ENCODE results near the gene CNGB1. TPM values are rescaled to one million over a fixed set of nuclear protein-coding genes. Genes with fewer than 3 reads are reported as not detected.
A peak's percentile ranks its signal among the peaks of the same experiment; 100 is the strongest.

CNGB1 gene
- total and polyA plus RNA-seq, 2 of the 13 experiments (the other 11 are each of a cell fraction or from before 2014, with no cell fraction given), result 0.02 to 0.15 TPM

DNA sequence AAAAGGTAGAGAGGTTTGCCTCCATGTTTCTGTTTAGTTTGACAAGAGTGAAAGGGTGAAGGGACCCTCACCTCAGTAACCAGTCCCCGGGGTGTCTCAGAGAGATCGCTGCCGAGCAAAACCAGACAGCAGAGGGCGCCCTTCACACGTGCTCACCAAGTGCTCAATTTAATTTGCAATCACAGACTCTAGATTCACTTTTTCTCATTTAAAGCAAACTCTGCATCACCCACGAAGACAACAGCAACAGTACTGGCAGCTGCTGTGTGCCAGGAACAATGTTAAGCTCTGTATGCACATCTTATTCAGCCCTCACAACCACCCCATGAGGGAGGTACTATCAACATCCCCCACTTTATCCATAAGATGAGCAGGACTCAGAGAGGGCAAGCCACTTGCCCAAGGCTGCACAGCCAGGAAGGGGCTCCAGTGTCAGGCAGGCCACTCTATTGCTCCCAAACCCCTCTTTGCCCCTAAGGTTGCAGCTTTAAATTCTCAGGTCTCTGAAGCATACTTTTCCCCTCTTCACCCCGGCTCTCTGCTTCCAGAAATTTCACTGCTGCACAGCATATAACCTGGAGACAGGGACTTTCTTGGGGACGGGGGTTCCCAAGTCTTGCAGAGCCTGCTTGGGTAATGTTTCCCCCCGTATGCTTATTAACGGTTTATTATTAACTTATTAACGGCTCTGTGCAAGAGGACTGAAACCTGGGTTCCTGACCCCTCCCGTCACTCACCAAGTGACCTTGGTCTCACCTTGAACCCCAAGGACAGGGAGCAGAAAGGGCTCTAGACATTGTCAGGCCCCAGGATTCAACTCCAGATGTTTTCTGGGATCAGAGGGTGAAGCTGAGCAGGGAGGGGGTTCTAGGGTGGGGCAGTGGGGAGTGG, 70.9 kb downstream of the CNGB1 start (continued):
- TF ChIP-seq ZSCAN22 (CRISPR knock-in tag; IDR thresholded peaks at IDR 0.05) (0 out of 2 replicates have a peak, but pooled peaks have one; percentile 28), MAF1 (CRISPR knock-in tag; IDR thresholded peaks at IDR 0.05; ENCODE audit: borderline replicate concordance) (no peak), ZBTB7B (CRISPR knock-in tag; IDR thresholded peaks at IDR 0.05) (peak; percentile 11; the same call in 1 of the 2 replicates), ZNF414 (CRISPR knock-in tag; IDR thresholded peaks at IDR 0.05) (no peak), WIZ (CRISPR knock-in tag; IDR thresholded peaks at IDR 0.05) (no peak), NR2F6 (IDR thresholded peaks at IDR 0.05) (no peak; the same call in 1 of the 2 replicates), NR2F6 (CRISPR knock-in tag; IDR thresholded peaks at IDR 0.05) (0 out of 2 replicates have a peak, but pooled peaks have one; percentile 15), ZNF563 (CRISPR knock-in tag; IDR thresholded peaks at IDR 0.05) (no peak), ZNF335 (CRISPR knock-in tag; IDR thresholded peaks at IDR 0.05) (0 out of 2 replicates have a peak, but pooled peaks have one; percentile 22), POLR2AphosphoS2 (IDR thresholded peaks at IDR 0.05; ENCODE audit: low read depth, low read length) (no peak), TFDP2 (CRISPR knock-in tag; IDR thresholded peaks at IDR 0.05) (no peak), ZNF788 (CRISPR knock-in tag; IDR thresholded peaks at IDR 0.05; ENCODE audit: borderline replicate concordance) (peak; percentile 38; the same call in 1 of the 2 replicates), FOXM1 (CRISPR knock-in tag; IDR thresholded peaks at IDR 0.05) (no peak), BCL6 (CRISPR knock-in tag; IDR thresholded peaks at IDR 0.05) (0 out of 2 replicates have a peak, but pooled peaks have one; percentile 17), ZNF703 (CRISPR knock-in tag; IDR thresholded peaks at IDR 0.05; ENCODE audit: borderline replicate concordance) (peak; percentile 19; the same call in 1 of the 2 replicates), ZNF337 (CRISPR knock-in tag; IDR thresholded peaks at IDR 0.05; ENCODE audit: borderline replicate concordance, low read depth) (no peak), ZNF577 (CRISPR knock-in tag; IDR thresholded peaks at IDR 0.05; ENCODE audit: borderline replicate concordance, low read depth) (no peak), ZFP91 (CRISPR knock-in tag; IDR thresholded peaks at IDR 0.05; ENCODE audit: borderline replicate concordance) (peak; percentile 89), BHLHE40 (IDR thresholded peaks at IDR 0.05; ENCODE audit: low read length) (peak; percentile 87)
- TF ChIP-seq, protein P1, sequence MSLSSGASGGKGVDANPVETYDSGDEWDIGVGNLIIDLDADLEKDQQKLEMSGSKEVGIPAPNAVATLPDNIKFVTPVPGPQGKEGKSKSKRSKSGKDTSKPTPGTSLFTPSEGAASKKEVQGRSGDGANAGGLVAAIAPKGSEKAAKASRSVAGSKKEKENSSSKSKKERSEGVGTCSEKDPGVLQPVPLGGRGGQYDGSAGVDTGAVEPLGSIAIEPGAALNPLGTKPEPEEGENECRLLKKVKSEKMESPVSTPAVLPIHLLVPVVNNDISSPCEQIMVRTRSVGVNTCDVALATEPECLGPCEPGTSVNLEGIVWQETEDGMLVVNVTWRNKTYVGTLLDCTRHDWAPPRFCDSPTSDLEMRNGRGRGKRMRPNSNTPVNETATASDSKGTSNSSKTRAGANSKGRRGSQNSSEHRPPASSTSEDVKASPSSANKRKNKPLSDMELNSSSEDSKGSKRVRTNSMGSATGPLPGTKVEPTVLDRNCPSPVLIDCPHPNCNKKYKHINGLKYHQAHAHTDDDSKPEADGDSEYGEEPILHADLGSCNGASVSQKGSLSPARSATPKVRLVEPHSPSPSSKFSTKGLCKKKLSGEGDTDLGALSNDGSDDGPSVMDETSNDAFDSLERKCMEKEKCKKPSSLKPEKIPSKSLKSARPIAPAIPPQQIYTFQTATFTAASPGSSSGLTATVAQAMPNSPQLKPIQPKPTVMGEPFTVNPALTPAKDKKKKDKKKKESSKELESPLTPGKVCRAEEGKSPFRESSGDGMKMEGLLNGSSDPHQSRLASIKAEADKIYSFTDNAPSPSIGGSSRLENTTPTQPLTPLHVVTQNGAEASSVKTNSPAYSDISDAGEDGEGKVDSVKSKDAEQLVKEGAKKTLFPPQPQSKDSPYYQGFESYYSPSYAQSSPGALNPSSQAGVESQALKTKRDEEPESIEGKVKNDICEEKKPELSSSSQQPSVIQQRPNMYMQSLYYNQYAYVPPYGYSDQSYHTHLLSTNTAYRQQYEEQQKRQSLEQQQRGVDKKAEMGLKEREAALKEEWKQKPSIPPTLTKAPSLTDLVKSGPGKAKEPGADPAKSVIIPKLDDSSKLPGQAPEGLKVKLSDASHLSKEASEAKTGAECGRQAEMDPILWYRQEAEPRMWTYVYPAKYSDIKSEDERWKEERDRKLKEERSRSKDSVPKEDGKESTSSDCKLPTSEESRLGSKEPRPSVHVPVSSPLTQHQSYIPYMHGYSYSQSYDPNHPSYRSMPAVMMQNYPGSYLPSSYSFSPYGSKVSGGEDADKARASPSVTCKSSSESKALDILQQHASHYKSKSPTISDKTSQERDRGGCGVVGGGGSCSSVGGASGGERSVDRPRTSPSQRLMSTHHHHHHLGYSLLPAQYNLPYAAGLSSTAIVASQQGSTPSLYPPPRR (CRISPR knock-in tag; IDR thresholded peaks at IDR 0.05; ENCODE audit: borderline replicate concordance), result peak; percentile 9; the same call in 1 of the 2 replicates
- TF ChIP-seq, protein P2, sequence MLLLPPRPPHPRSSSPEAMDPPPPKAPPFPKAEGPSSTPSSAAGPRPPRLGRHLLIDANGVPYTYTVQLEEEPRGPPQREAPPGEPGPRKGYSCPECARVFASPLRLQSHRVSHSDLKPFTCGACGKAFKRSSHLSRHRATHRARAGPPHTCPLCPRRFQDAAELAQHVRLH (CRISPR knock-in tag; IDR thresholded peaks at IDR 0.05; ENCODE audit: borderline replicate concordance, low read depth), result peak; percentile 32; the same call in 1 of the 2 replicates

Measured in HepG2 (cell line).